ENCODE results near the gene SVIP. TPM values are rescaled to one million over a fixed set of nuclear protein-coding genes. Genes with fewer than 3 reads are reported as not detected.

Gene SVIP
- total RNA-seq, 4 donors from 2014 or later: 3.1 to 9.6 (median 4.3) TPM

DNA sequence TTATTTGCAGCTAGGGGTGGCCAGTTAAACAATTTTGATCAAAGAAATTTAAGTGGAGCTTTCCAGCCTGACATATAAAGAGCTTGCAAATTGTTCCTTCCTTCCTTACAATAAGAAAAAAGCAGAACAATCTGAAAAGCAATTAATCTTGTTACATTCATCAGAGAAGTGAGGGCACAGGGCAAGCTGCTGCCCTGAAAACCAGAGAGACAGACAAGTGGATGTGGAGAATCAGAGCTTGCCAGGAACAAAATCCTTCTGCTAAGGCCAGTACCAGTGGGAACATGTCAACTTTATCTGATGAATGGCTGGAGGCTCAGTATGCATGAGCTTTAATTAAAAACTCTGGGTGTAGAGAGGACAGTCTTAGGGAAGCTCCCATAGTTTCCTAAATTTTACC is 21.9 kb upstream of the SVIP start:
- TF ChIP-seq, protein P1, sequence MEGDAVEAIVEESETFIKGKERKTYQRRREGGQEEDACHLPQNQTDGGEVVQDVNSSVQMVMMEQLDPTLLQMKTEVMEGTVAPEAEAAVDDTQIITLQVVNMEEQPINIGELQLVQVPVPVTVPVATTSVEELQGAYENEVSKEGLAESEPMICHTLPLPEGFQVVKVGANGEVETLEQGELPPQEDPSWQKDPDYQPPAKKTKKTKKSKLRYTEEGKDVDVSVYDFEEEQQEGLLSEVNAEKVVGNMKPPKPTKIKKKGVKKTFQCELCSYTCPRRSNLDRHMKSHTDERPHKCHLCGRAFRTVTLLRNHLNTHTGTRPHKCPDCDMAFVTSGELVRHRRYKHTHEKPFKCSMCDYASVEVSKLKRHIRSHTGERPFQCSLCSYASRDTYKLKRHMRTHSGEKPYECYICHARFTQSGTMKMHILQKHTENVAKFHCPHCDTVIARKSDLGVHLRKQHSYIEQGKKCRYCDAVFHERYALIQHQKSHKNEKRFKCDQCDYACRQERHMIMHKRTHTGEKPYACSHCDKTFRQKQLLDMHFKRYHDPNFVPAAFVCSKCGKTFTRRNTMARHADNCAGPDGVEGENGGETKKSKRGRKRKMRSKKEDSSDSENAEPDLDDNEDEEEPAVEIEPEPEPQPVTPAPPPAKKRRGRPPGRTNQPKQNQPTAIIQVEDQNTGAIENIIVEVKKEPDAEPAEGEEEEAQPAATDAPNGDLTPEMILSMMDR (IDR thresholded peaks at IDR 0.05; ENCODE audit: low read depth): no peak

DNA sequence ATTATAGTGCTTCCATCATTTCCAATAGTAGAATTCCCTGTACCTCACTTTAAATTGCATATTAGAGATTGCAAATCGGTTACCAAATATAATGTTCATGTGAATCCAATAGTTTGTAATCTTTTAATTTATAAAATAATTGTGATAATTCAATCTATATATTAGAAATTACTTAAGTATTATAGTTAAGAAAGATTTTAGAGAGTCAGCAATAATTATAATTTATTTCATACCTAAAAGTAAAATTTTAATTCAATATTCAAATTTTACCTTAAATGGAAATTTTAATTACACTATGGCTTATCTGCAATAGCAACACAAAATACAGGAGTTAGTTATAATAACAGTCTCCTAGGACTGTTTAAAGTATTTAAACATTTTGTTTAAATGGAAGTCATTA is 17.1 kb upstream of the SVIP start:
- TF ChIP-seq, protein P1 (IDR thresholded peaks at IDR 0.05; ENCODE audit: low read depth): no peak

DNA sequence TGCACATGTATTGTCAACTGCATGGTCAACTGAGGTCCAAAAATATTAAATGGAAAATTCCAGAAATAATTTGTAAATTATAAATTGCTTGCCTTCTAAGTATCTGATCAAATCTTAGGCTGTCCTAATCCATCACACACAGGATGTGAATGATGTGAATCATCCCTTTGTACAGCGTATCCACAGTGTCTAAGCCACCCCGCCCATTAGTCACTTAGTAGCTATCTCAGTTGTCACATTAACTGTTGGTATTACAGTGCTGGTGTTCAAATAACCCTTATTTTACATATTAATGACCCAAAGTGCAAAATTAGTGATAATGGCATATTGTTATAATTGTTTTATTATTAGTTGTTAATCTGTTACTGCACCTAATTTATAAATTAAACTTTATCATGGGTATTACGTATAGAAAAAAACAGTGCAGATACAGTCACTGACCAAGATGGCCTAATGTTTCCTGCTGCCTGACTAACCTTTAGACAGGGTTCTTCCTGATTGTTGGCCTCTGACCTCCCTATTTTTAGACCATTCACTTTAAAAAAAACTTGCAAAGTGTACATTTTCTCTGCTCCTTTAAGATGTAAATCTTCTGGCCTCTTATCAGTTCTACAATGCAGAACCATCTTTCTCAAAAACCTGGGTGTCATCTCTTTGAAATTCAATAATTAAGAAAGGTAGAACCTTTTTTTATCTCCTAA is 2.9 kb upstream of the SVIP start:
- TF ChIP-seq, protein P1 (IDR thresholded peaks at IDR 0.05; ENCODE audit: low read depth): no peak

DNA sequence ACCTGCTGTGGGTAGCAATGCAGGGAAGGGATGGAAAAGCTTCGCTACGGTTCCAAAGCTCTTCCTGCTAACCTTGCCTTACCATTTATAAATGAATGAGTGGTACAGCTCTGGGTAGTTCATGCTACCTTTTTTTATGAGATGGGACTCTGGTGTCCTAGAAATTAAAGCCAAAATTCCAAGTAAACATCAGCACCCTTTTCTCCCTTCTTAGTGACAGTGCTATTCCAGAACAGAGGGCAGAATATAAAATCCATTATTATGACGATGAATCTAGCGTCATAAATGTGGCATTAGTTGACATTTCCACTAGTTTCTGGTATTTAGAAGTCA is 447 bp upstream of the SVIP start:
- TF ChIP-seq, protein P1 (IDR thresholded peaks at IDR 0.05; ENCODE audit: low read depth): no peak

DNA sequence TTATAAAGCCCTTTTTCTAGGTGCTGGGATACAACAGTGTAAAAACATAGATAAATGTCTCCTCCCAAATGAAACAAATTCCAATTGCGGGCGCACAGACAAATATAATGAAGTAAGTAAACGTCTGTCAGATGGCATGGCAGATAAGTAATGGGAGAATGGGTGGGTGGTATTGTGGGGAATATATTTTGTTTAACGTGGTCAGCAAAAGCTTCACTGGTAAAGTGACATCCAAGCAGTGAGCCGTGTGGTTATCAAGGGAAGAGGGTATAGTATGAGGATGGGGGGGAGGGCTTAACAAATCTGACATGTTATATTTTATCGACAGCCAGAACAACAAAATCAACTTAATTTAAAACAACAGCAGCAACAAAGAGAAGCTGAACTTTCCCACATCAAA is 1.2 kb downstream of the SVIP start:
- TF ChIP-seq, protein P1 (IDR thresholded peaks at IDR 0.05; ENCODE audit: low read depth): no peak

DNA sequence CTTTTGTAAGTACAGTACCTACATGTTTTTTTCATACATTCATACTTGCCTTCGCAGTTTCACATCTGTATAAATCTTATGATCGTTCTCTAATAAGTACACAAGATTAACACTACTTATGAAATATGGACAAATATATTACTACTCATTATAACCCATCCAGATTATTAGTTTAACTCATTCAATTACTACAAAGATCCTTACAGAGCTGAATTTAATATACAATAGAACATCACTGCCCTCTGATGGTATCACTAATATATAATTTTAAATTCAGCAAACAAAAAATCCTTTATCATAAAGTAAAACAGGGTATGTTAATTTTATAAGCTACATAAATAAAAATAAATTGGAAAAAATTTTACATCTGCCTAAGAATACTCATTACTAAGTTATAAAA is 7.4 kb downstream of the SVIP start:
- TF ChIP-seq, protein P1 (IDR thresholded peaks at IDR 0.05; ENCODE audit: low read depth): no peak

DNA sequence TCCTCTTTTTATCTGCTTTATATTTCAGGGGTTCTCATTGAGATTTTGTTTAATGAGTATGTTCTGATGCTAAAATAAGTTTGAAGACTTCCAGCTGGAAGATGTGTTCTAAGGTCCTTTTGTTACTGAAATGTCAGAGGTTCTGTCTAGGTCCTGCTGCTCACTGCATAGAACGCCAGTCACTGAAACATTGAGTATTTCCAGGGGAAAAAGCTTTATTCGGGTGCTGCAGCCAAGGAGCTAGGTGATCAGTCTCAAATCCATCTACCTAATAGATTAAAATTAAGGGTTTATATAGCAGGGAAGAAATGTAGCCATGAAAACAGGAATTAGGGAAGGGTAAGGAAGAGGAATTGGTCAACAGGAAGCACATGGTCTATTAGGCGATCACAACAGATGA is 19.7 kb downstream of the SVIP start:
- TF ChIP-seq, protein P1 (IDR thresholded peaks at IDR 0.05; ENCODE audit: low read depth): no peak

Measured in subcutaneous adipose tissue (tissue), 4 donors.